HK-2 (cell line): ENCODE data around the gene RFXANK.
"Not testable (repeated sequence)": the region's sequence is repeated elsewhere in the genome, so short reads cannot be mapped to it uniquely, and the experiment has no call there.

ENCODE experiments used
- DNase-seq: peaks from one replicate; pipeline ENCODE4 v3.0.0-alpha.2; 2018; ENCODE audit not compliant: unreplicated experiment

The RFXANK gene

GRCh38 chr19:19205416-19206410 lies 13.7 kb downstream of the RFXANK start:
- no peak for DNase-seq

- no peak for DNase-seq
Measured at GRCh38 chr19:19206938-19207337, 14.9 kb downstream of the RFXANK start.

GRCh38 chr19:19207637-19208572 lies 15.8 kb downstream of the RFXANK start:
- no peak for DNase-seq

DNA sequence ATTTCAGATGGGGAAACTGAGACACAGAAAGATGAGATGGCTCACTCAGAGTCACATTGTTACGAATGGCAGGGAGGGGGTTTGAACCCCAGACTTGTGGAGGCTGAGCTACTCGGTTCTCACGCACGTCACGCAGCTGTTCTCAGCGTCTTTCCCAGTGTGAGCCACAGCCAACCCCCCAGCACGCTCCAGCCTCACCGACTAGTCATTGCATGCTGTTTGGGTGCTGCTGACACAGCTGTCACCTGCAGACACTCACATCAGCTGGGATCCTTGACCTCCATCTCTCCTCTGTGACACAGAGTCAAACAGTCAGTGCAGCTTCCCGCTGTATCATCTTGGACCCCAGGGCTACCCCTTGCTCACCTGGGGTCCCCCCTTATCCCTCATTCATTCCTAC lies 17.3 kb downstream of the RFXANK start:
- no peak for DNase-seq

GRCh38 chr19:19211499-19212420 lies 19.7 kb downstream of the RFXANK start, which contains the start of gene NCAN:
TSS of gene NCAN (plus strand) at chr19:19211958. CDS start at chr19:19216954, 4,996 bp downstream.
- DNase-seq, result no peak

DNA sequence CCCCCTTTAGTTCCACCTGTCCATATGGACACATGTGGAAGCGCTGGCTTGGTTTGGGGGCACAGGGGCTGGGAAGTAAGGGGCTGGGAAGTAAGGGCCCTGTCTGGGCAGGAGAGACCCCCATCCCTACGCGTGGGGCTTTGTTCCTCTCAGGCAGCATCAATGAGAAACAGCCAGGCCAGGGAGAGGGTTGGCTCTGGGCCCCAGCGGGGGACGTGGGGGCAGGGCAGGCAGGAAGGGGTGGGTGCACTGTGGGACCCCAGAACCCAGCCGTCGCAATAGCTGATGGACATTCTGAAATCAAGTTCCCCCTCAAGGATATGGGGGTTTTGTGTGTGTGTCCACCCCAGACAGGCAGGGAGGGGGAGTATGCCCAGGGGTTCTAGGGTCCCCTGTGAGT lies 20.9 kb downstream of the RFXANK start:
- DNase-seq, result no peak

GRCh38 chr19:19213426-19214158 lies 21.5 kb downstream of the RFXANK start:
- DNase-seq, result no peak

DNA sequence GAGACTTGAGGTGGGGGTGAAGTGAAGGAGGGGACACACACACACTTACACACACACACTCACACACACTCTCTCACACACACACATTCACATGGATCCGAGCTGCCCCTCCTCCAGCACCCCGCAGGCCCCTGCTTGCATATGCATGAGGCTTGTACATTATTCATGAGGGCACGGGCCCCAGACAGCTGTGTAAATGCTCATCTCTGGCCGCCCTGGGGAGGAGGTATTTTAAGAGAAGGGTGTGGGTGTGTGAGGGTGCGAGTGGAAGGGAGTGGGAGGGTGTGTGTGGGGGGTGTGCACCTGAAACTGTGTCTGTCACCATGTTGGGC lies 22.1 kb downstream of the RFXANK start:
- no peak for DNase-seq

GRCh38 chr19:19214892-19215291 lies 22.8 kb downstream of the RFXANK start:
- DNase-seq, result peak; percentile 55

DNA sequence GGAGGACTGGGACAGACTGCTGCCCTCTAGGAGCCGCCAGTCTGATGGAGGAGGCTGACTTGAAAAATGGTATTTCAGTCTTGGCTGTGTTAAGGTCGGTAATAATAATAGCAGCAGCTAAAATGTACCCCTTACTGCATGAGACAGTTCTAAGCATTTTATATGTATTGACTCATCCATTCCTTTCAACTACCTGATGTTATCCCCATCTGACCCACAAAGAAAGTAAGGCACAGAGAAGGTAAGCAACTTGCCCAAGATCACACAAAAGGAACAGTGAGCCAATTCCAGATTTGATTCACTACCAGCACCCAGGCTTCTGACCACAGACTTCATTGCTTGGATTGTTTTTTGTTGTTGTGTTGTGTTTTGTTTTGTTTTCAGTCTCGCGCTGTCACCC lies 23.7 kb downstream of the RFXANK start:
- DNase-seq, result no peak

GRCh38 chr19:19217099-19217498 lies 25.0 kb downstream of the RFXANK start:
- no peak for DNase-seq

GRCh38 chr19:19218911-19219310 lies 26.9 kb downstream of the RFXANK start:
- no peak for DNase-seq

GRCh38 chr19:19221000-19221399 lies 28.9 kb downstream of the RFXANK start:
- DNase-seq, result not testable (repeated sequence)

GRCh38 chr19:19223060-19223459 lies 31.0 kb downstream of the RFXANK start:
- DNase-seq, result no peak

- DNase-seq, result no peak
Measured at GRCh38 chr19:19223636-19224035, 31.6 kb downstream of the RFXANK start.

DNA sequence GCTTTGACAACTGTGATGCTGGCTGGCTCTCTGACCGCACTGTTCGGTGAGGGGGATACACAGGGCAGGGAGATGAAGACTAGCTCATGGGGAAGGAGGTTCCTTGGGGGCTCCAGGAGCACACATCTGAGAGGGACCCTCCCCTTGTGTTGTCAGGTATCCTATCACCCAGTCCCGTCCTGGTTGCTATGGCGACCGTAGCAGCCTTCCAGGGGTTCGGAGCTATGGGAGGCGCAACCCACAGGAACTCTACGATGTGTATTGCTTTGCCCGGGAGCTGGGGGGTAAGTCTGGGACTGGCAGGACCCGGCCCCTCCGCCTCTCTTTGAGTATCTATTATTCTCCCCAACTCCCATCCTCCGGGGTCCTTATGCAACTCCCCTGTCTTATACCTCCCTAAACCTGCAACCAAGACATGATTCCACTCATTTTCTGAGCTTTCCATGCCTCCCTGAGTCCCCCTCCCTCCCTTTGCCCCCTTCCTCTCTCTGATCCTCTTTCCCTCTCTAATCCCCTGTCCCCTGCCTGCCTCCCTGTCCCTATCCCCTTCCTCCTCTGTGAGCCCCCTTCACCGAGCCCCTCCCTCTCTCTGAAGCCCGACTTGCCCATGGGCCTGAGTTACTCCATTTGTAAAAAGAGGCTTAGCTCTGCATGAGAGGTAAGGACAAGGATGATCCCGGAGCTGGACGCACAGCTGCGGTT lies 32.2 kb downstream of the RFXANK start:
- no peak for DNase-seq

DNA sequence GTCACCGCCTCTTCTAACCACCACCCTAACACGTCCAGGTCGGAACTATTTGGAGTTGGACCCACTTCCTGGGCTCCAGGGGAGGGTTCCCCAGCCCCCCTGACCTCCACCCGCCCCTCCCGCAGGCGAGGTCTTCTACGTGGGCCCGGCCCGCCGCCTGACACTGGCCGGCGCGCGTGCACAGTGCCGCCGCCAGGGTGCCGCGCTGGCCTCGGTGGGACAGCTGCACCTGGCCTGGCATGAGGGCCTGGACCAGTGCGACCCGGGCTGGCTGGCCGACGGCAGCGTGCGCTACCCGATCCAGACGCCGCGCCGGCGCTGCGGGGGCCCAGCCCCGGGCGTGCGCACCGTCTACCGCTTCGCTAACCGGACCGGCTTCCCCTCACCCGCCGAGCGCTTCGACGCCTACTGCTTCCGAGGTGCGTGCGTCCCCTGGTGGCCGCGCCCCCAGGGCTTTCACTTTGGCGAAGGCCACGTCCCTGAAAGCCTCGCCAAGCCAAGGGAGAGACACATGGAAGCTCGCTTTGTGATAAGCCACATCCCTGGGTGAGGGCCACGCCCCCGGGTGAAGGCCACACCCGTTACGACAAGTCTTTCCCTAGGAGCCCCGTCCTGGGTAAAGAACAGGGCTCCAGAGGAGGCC lies 32.9 kb downstream of the RFXANK start:
- peak; percentile 80 for DNase-seq

GRCh38 chr19:19226204-19226603 lies 34.1 kb downstream of the RFXANK start:
- DNase-seq, result no peak

DNA sequence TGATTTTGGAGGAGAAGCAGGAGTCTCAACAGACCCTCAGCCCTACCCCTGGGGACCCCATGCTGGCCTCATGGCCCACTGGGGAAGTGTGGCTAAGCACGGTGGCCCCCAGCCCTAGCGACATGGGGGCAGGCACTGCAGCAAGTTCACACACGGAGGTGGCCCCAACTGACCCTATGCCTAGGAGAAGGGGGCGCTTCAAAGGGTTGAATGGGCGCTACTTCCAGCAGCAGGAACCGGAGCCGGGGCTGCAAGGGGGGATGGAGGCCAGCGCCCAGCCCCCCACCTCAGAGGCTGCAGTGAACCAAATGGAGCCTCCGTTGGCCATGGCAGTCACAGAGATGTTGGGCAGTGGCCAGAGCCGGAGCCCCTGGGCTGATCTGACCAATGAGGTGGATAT lies 34.6 kb downstream of the RFXANK start:
- DNase-seq, result no peak

- DNase-seq, result no peak
Measured at GRCh38 chr19:19227217-19227616, 35.2 kb downstream of the RFXANK start.
